A549 treated with AZD9567 at 1 μM for 4 hours (cell line): ENCODE measurements around the gene SYNM. TPM values are rescaled to one million over a fixed set of nuclear protein-coding genes. Genes with fewer than 3 reads are reported as not detected.

Source experiments
- total RNA-seq: library from RNA; stranded (reverse); fragments of 200-300 nt; extraction: Qiagen RNA extraction; gene quantifications from 5 replicates; pipeline ENCODE4 v1.2.3, GENCODE V29; 2022; ENCODE audit not compliant: insufficient read depth

Gene SYNM, protein sequence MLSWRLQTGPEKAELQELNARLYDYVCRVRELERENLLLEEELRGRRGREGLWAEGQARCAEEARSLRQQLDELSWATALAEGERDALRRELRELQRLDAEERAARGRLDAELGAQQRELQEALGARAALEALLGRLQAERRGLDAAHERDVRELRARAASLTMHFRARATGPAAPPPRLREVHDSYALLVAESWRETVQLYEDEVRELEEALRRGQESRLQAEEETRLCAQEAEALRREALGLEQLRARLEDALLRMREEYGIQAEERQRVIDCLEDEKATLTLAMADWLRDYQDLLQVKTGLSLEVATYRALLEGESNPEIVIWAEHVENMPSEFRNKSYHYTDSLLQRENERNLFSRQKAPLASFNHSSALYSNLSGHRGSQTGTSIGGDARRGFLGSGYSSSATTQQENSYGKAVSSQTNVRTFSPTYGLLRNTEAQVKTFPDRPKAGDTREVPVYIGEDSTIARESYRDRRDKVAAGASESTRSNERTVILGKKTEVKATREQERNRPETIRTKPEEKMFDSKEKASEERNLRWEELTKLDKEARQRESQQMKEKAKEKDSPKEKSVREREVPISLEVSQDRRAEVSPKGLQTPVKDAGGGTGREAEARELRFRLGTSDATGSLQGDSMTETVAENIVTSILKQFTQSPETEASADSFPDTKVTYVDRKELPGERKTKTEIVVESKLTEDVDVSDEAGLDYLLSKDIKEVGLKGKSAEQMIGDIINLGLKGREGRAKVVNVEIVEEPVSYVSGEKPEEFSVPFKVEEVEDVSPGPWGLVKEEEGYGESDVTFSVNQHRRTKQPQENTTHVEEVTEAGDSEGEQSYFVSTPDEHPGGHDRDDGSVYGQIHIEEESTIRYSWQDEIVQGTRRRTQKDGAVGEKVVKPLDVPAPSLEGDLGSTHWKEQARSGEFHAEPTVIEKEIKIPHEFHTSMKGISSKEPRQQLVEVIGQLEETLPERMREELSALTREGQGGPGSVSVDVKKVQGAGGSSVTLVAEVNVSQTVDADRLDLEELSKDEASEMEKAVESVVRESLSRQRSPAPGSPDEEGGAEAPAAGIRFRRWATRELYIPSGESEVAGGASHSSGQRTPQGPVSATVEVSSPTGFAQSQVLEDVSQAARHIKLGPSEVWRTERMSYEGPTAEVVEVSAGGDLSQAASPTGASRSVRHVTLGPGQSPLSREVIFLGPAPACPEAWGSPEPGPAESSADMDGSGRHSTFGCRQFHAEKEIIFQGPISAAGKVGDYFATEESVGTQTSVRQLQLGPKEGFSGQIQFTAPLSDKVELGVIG (N-terminal part only)
- total RNA-seq, result 34.7 to 38.4 TPM (median 34.8 TPM) in 5 replicates

DNA sequence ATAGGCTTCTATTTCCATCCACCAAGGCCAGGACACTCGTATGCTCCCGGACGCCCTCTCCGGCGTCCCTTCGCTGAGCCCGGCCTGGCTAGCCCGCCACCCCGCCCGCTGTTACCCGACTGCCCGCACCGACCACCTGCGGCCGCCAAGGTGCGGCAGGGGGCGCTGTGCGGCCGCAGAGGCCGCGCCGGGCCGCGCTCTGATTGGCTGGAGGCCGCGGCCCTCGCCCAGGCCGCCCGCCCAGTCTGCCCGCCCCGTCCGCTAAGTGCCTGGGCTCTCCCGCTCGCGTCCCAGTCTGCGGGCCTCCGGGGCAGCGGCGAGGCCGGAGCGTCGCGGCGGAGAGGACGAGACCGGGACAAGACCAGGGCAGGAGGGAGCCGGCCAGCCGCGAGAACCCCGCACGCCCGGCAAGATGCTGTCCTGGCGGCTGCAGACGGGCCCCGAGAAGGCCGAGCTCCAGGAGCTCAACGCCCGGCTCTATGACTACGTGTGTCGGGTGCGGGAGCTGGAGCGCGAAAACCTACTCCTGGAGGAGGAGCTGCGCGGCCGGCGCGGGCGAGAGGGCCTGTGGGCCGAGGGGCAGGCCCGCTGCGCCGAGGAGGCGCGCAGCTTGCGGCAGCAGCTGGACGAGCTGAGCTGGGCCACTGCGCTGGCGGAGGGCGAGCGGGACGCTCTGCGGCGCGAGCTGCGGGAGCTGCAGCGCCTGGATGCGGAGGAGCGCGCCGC is at the start of gene SYNM:
Gene SYNM, plus strand, starts transcription at position 293 of the 726 bp plus-strand sequence. Its CDS starts 120 bp downstream, at position 413.

Other genes with a start within 250 kb of the SYNM start
- 0.08 to 0.10 TPM in 2 of 5 replicates, not detected in the others for gene PGPEP1L, start 97.3 kb upstream of the SYNM start, total RNA-seq
- gene TTC23, start 144.5 kb downstream of the SYNM start, total RNA-seq, result 9.5 to 19.5 TPM (median 11.0 TPM) in 5 replicates
- 13.2 to 16.9 TPM (median 14.8 TPM) in 5 replicates for gene LRRC28, start 146.4 kb downstream of the SYNM start, total RNA-seq